ENCODE measurements around the gene EPC2.

EPC2 gene

DNA sequence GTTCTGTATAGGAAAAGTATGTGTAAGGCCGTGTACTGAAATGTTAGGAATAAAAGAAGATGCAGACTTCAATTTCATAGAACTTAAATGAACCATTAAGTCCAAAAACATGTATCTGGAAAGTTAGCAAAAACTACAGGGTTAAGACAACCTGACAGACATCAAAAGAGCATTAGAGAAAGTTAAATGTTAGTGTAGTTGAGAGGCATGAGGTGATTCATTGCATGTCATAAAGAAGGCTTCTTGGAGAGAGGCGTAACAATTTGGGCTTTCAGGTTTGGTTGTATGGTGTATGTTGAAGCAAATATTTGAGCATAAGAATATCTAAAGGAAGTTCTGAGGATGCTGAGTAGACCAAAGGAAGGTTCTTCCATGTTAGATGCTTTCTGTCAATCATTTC is 6.3 kb downstream of the EPC2 start:
- no peak for DNase-seq (ENCODE audit: low read depth)
- H3K4me3 ChIP-seq (ENCODE audit: low read depth, low read length) = no peak overlapping the region
- TF ChIP-seq, protein P1, sequence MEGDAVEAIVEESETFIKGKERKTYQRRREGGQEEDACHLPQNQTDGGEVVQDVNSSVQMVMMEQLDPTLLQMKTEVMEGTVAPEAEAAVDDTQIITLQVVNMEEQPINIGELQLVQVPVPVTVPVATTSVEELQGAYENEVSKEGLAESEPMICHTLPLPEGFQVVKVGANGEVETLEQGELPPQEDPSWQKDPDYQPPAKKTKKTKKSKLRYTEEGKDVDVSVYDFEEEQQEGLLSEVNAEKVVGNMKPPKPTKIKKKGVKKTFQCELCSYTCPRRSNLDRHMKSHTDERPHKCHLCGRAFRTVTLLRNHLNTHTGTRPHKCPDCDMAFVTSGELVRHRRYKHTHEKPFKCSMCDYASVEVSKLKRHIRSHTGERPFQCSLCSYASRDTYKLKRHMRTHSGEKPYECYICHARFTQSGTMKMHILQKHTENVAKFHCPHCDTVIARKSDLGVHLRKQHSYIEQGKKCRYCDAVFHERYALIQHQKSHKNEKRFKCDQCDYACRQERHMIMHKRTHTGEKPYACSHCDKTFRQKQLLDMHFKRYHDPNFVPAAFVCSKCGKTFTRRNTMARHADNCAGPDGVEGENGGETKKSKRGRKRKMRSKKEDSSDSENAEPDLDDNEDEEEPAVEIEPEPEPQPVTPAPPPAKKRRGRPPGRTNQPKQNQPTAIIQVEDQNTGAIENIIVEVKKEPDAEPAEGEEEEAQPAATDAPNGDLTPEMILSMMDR (IDR thresholded peaks at IDR 0.05; ENCODE audit: low read depth, low read length) = no peak
- TF ChIP-seq MYC (IDR thresholded peaks at IDR 0.05; ENCODE audit: low read depth, low read length) = no peak

DNA sequence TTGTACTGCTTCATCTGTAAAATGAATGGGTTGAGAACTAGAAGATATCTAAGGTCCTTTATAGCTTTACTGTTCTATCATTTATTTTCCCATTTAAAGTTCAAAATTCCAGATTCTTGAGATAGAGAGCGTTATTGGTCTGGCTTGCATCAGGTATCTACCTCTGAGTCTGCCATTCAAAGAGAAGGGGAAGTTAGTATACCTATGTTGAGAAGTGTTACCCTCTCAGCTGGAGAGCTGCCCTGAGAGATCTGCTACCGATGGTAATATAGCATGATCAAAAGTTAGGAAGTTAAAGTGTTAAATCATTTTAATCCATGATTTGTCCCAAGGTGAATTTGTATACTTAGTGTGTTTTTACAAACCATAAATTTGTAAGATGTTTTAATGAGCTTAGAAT is 7.4 kb downstream of the EPC2 start:
- no peak overlapping the region for H3K4me3 ChIP-seq (ENCODE audit: low read depth, low read length)
- no peak for DNase-seq (ENCODE audit: low read depth)
- TF ChIP-seq POLR2A (IDR thresholded peaks at IDR 0.05; ENCODE audit: extremely low read depth, insufficient read length) (no peak), MYC (IDR thresholded peaks at IDR 0.05; ENCODE audit: low read depth, low read length) (no peak)
- TF ChIP-seq, protein P2, sequence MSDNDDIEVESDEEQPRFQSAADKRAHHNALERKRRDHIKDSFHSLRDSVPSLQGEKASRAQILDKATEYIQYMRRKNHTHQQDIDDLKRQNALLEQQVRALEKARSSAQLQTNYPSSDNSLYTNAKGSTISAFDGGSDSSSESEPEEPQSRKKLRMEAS (IDR thresholded peaks at IDR 0.05; ENCODE audit: low read depth, low read length) = no peak
- TF ChIP-seq, protein P1 (IDR thresholded peaks at IDR 0.05; ENCODE audit: low read depth, low read length) = no peak

DNA sequence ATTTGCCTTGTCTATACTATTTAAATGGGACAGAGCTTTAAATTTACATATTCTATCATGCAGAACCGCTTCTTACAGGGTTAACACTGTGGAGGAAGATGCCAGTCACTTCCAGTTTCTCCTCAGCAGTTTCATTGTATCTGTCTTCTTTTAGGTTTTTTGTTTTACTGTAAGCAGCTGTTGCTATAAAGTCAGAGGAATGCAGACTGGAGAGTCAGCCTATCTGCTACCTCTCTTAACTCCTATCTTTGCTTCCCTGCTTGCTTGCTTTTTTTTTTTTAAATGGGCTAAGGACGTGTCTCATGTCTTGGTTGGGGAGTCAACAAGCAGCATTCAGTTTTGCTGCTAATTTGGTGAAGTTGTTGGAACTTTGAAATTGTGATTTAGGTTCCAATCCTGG is 8.9 kb downstream of the EPC2 start:
- no peak overlapping the region for H3K4me3 ChIP-seq (ENCODE audit: low read depth, low read length)
- DNase-seq (ENCODE audit: low read depth) = no peak
- TF ChIP-seq, protein P1 (IDR thresholded peaks at IDR 0.05; ENCODE audit: low read depth, low read length) = no peak
- TF ChIP-seq POLR2A (IDR thresholded peaks at IDR 0.05; ENCODE audit: extremely low read depth, insufficient read length) (no peak), MYC (IDR thresholded peaks at IDR 0.05; ENCODE audit: low read depth, low read length) (no peak)
- TF ChIP-seq, protein P2 (IDR thresholded peaks at IDR 0.05; ENCODE audit: low read depth, low read length) = no peak

DNA sequence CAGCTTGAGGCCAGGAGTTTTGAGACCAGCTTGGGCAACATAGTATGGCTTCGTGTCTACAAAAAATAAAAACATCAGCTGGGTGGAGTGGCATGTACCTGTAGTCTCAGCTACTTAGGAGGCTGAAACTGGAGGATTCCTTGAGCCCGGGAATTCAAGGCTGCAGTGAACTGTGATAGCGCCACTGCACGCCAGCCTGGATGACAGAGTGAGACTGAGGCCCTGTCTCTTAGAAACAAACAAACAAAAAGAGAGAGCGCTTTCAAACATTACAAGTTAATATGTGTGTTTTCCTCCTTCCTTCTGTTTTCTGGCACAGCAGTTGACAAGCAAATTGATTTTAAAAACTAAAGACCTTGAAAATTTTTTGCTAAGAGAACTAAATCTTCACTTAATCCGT is 9.9 kb downstream of the EPC2 start:
- TF ChIP-seq POLR2A (IDR thresholded peaks at IDR 0.05; ENCODE audit: extremely low read depth, insufficient read length) (no peak), MYC (IDR thresholded peaks at IDR 0.05; ENCODE audit: low read depth, low read length) (no peak)
- TF ChIP-seq, protein P1 (IDR thresholded peaks at IDR 0.05; ENCODE audit: low read depth, low read length) = no peak
- TF ChIP-seq, protein P2 (IDR thresholded peaks at IDR 0.05; ENCODE audit: low read depth, low read length) = no peak
- H3K4me3 ChIP-seq (ENCODE audit: low read depth, low read length) = no peak overlapping the region

DNA sequence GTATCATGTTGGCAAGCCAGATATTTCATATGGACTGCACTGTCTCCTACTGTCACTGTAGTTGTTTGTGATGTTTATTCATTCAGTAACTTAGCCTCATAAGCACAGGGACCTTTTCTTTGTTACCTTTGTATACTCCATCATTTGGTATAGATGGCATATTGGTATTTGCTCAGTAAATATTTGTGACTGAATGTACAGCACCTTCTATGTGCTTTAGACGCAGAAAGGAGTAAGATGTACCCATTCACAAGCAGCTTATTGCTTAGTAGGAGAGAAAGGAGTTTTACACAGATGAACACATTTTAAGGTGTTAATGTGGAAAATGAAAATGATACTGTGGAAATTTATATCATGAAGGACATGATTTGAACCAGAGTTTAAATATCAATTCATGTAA is 12.0 kb downstream of the EPC2 start:
- no peak for DNase-seq (ENCODE audit: low read depth)
- no peak overlapping the region for H3K4me3 ChIP-seq (ENCODE audit: low read depth, low read length)
- TF ChIP-seq, protein P1 (IDR thresholded peaks at IDR 0.05; ENCODE audit: low read depth, low read length) = no peak
- no peak for TF ChIP-seq POLR2A (IDR thresholded peaks at IDR 0.05; ENCODE audit: extremely low read depth, insufficient read length)
- no peak for TF ChIP-seq MYC (IDR thresholded peaks at IDR 0.05; ENCODE audit: low read depth, low read length)
- TF ChIP-seq, protein P2 (IDR thresholded peaks at IDR 0.05; ENCODE audit: low read depth, low read length) = no peak

More for the DNA sequence above, 9.9 kb downstream of the EPC2 start:
- no peak for DNase-seq (ENCODE audit: low read depth)
